Ovary (tissue), 3 donors: ENCODE measurements around the gene GRK7.

ENCODE experiments used
- EP300 ChIP-seq: sonication (generic); formaldehyde crosslinking; IDR thresholded peaks from one replicate; pipeline ENCODE4 v1.6.1; 2017; ENCODE audit warnings: antibody characterized with exemption
- POLR2A ChIP-seq: fragments of 450-650 bp; IDR thresholded peaks from one replicate; pipeline ENCODE4 v1.6.1; 2017; ENCODE audit warnings: antibody characterized with exemption, mild to moderate bottlenecking, moderate library complexity
- TF ChIP-seq, protein P1 (sequence below), 3 donors: fragments of 450-650 bp in 2 of 3; fragments of 200-600 bp in 1 of 3; IDR thresholded peaks; one replicate each; pipeline versions ENCODE4 v1.5.1 to v1.8.0; 2016 to 2022; ENCODE audit warnings: antibody characterized with exemption in 3 of 3, mild to moderate bottlenecking in 1 of 3
- donor health status: DM: no; HTN: no; CAD: no.

DNA sequence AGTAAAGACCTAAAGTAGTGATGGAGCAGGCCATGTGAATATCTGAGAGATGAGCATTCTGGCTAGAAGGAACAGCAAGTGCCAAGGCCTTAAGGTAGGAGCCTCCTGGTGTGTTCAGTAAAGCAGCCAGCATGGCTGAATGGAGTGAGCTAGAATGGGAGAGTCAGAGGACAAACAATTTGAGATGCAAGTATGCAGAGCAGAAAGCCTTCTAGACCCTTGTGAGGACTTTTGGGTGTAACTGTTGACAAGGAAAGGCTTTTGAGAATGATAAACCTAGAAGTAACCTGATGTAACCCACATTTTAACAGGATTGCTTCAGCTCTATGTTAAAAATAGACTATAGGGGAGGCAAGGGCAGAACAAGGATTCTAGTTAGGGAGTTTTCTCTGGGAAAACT, 40.0 kb upstream of the GRK7 start:
- TF ChIP-seq EP300, result no peak
- TF ChIP-seq, protein P1, sequence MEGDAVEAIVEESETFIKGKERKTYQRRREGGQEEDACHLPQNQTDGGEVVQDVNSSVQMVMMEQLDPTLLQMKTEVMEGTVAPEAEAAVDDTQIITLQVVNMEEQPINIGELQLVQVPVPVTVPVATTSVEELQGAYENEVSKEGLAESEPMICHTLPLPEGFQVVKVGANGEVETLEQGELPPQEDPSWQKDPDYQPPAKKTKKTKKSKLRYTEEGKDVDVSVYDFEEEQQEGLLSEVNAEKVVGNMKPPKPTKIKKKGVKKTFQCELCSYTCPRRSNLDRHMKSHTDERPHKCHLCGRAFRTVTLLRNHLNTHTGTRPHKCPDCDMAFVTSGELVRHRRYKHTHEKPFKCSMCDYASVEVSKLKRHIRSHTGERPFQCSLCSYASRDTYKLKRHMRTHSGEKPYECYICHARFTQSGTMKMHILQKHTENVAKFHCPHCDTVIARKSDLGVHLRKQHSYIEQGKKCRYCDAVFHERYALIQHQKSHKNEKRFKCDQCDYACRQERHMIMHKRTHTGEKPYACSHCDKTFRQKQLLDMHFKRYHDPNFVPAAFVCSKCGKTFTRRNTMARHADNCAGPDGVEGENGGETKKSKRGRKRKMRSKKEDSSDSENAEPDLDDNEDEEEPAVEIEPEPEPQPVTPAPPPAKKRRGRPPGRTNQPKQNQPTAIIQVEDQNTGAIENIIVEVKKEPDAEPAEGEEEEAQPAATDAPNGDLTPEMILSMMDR (IDR thresholded peaks at IDR 0.05), result no peak
- no peak for TF ChIP-seq POLR2A
